ENCODE measurements around the gene CCDC88B.

DNA sequence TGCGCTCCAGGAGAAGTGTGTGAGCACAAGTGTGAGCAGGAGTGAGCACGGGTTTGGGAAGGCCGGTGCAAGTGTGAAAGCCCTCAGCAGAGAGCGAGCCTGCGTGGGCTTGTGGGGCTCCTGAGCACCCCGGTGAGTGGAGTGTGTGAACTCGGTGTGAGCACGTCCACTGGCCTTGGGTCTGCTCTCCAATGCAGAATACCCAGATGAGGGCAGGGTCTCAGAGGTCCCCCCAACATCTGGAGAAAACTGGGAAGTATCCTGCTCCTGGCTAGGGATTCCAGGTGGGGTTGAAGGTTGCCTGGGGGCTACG, 33.5 kb upstream of the CCDC88B start:
- TF ChIP-seq CTCF (IDR thresholded peaks at IDR 0.05) = no peak
- no peak for TF ChIP-seq ZFX (IDR thresholded peaks at IDR 0.05; ENCODE audit: borderline replicate concordance)

All from 22Rv1 (cell line).